ENCODE measurements around the gene P2RY2. TPM values are rescaled to one million over a fixed set of nuclear protein-coding genes. Genes with fewer than 3 reads are reported as not detected.
A peak's percentile ranks its signal among the peaks of the same experiment; 100 is the strongest.

P2RY2 gene
- total RNA-seq, 1 experiment from 2014 or later: 1.2 TPM

- no peak overlapping the region for H3K4me3 Mint-ChIP-seq
- peak; percentile 85 for DNase-seq (ENCODE audit: low spot score)
- ATAC-seq: peak; percentile 89
Measured at GRCh38 chr11:73227571-73228211, 9.6 kb downstream of the P2RY2 start.

DNA sequence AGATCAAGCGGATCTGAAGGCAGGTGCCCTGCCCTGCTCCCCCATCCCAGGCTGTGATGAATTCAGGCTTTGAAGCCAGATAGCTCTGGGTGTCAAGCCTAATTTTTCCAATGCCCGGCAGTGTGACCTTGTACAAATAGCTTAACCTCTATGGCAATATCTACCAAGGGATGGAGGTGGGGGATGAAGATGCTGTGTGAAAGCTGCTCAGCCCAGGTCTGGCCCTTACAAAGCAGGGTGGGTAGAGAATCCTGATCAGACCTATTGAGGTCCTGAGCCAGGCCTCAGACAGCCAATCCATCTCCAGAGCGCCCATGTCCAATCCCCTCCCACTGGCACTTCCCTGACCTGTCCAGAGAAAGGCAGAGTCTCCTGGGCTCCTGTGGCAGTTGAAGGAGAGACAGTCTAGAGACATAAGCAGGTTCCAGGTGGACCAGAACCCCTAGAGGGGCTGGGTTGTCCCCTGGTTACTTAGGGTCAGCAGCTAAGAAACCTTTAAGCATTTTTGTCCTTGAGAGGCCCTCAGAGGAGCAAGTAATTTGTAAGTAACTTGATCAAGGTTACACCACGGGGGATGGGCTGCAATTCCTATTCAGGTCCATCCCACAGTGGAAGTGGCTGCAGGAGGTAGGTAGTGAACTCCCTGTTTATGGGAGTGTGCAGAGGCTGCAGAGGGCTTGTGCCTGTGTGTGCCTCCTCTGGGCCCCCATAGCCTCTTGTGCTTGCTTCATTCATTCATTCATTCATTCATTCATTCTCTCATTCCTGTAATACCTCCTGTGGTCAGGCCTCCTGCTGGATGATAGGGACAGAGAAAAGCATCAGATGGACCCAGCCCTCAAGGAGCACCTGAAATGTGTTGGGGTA, 10.4 kb downstream of the P2RY2 start:
- DNase-seq (ENCODE audit: low spot score) (no peak), ATAC-seq (peak; percentile 10)
- Mint-ChIP-seq H3K36me3 (no peaks in the 10 kb centered on the region), H3K27ac (no peak overlapping the region), H3K4me3 (peak overlapping the region; percentile 36), H3K27me3 (ENCODE audit: low read depth) (peaks cover under 1% of the 10 kb centered on the region), H3K4me1 (peaks cover 27% of the 10 kb centered on the region), H3K9me3 (no peaks in the 10 kb centered on the region)
- POLR2A ChIA-PET: no interaction called here
- CTCF ChIA-PET: interaction anchor here (0.7 to 2.5 kb wide), 4 partner anchors 8 to 76 kb away, joined by 3 to 13 read pairs (median 4); no protein-coding TSS in a partner anchor
- TF ChIP-seq ELF4 (CRISPR knock-in tag; IDR thresholded peaks at IDR 0.05; ENCODE audit: low read depth): no peak
- TF ChIP-seq E2F5 (CRISPR knock-in tag; IDR thresholded peaks at IDR 0.05): no peak
- no peak for TF ChIP-seq EMX1 (CRISPR knock-in tag; IDR thresholded peaks at IDR 0.05)
- no peak for TF ChIP-seq CREM (CRISPR knock-in tag; IDR thresholded peaks at IDR 0.05)
- TF ChIP-seq FOXP1 (CRISPR knock-in tag; IDR thresholded peaks at IDR 0.05; ENCODE audit: borderline replicate concordance): no peak
- no peak for TF ChIP-seq ESRRA (CRISPR knock-in tag; IDR thresholded peaks at IDR 0.05; ENCODE audit: borderline replicate concordance)
- TF ChIP-seq, protein P1, sequence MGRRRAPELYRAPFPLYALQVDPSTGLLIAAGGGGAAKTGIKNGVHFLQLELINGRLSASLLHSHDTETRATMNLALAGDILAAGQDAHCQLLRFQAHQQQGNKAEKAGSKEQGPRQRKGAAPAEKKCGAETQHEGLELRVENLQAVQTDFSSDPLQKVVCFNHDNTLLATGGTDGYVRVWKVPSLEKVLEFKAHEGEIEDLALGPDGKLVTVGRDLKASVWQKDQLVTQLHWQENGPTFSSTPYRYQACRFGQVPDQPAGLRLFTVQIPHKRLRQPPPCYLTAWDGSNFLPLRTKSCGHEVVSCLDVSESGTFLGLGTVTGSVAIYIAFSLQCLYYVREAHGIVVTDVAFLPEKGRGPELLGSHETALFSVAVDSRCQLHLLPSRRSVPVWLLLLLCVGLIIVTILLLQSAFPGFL (CRISPR knock-in tag; IDR thresholded peaks at IDR 0.05; ENCODE audit: borderline replicate concordance): no peak
- no peak for TF ChIP-seq SP1 (CRISPR knock-in tag; conservative IDR thresholded peaks at IDR 0.05)
- no peak for TF ChIP-seq ZNF396 (CRISPR knock-in tag; IDR thresholded peaks at IDR 0.05; ENCODE audit: borderline replicate concordance)
- TF ChIP-seq CBFB (CRISPR knock-in tag; IDR thresholded peaks at IDR 0.05; ENCODE audit: low read depth): no peak
- TF ChIP-seq ZNF232 (CRISPR knock-in tag; IDR thresholded peaks at IDR 0.05): no peak
- TF ChIP-seq GTF2I (CRISPR knock-in tag; conservative IDR thresholded peaks at IDR 0.05): no peak
- TF ChIP-seq, protein P2, sequence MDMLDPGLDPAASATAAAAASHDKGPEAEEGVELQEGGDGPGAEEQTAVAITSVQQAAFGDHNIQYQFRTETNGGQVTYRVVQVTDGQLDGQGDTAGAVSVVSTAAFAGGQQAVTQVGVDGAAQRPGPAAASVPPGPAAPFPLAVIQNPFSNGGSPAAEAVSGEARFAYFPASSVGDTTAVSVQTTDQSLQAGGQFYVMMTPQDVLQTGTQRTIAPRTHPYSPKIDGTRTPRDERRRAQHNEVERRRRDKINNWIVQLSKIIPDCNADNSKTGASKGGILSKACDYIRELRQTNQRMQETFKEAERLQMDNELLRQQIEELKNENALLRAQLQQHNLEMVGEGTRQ (CRISPR knock-in tag; IDR thresholded peaks at IDR 0.05): no peak
- TF ChIP-seq TEAD4 (CRISPR knock-in tag; IDR thresholded peaks at IDR 0.05): no peak
- TF ChIP-seq IRF2 (CRISPR knock-in tag; IDR thresholded peaks at IDR 0.05; ENCODE audit: borderline replicate concordance, low read depth): no peak
- no peak for TF ChIP-seq ZNF416 (CRISPR knock-in tag; IDR thresholded peaks at IDR 0.05)
- no peak for TF ChIP-seq TP53 (CRISPR knock-in tag; IDR thresholded peaks at IDR 0.05)
- TF ChIP-seq, protein P3, sequence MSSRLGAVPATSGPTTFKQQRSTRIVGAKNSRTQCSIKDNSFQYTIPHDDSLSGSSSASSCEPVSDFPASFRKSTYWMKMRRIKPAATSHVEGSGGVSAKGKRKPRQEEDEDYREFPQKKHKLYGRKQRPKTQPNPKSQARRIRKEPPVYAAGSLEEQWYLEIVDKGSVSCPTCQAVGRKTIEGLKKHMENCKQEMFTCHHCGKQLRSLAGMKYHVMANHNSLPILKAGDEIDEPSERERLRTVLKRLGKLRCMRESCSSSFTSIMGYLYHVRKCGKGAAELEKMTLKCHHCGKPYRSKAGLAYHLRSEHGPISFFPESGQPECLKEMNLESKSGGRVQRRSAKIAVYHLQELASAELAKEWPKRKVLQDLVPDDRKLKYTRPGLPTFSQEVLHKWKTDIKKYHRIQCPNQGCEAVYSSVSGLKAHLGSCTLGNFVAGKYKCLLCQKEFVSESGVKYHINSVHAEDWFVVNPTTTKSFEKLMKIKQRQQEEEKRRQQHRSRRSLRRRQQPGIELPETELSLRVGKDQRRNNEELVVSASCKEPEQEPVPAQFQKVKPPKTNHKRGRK (CRISPR knock-in tag; IDR thresholded peaks at IDR 0.05; ENCODE audit: borderline replicate concordance): no peak

More at GRCh38 chr11:73227571-73228211, 9.6 kb downstream of the P2RY2 start:
- POLR2A ChIA-PET: no interaction called here
- Mint-ChIP-seq H3K36me3 (no peaks in the 10 kb centered on the region), H3K27me3 (ENCODE audit: low read depth) (peaks cover 6% of the 10 kb centered on the region), H3K27ac (no peak overlapping the region), H3K4me1 (peaks cover 27% of the 10 kb centered on the region), H3K9me3 (no peaks in the 10 kb centered on the region)
- TF ChIP-seq, protein P4, sequence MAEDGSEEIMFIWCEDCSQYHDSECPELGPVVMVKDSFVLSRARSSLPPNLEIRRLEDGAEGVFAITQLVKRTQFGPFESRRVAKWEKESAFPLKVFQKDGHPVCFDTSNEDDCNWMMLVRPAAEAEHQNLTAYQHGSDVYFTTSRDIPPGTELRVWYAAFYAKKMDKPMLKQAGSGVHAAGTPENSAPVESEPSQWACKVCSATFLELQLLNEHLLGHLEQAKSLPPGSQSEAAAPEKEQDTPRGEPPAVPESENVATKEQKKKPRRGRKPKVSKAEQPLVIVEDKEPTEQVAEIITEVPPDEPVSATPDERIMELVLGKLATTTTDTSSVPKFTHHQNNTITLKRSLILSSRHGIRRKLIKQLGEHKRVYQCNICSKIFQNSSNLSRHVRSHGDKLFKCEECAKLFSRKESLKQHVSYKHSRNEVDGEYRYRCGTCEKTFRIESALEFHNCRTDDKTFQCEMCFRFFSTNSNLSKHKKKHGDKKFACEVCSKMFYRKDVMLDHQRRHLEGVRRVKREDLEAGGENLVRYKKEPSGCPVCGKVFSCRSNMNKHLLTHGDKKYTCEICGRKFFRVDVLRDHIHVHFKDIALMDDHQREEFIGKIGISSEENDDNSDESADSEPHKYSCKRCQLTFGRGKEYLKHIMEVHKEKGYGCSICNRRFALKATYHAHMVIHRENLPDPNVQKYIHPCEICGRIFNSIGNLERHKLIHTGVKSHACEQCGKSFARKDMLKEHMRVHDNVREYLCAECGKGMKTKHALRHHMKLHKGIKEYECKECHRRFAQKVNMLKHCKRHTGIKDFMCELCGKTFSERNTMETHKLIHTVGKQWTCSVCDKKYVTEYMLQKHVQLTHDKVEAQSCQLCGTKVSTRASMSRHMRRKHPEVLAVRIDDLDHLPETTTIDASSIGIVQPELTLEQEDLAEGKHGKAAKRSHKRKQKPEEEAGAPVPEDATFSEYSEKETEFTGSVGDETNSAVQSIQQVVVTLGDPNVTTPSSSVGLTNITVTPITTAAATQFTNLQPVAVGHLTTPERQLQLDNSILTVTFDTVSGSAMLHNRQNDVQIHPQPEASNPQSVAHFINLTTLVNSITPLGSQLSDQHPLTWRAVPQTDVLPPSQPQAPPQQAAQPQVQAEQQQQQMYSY (CRISPR knock-in tag; IDR thresholded peaks at IDR 0.05): 0 out of 2 replicates have a peak, but pooled peaks have one; percentile 10
- TF ChIP-seq, protein P2 (CRISPR knock-in tag; IDR thresholded peaks at IDR 0.05): no peak
- CTCF ChIA-PET: interaction anchor here (0.7 to 2.5 kb wide), 4 partner anchors 9 to 75 kb away, joined by 3 to 13 read pairs (median 4); no protein-coding TSS in a partner anchor

Measured in WTC11 (cell line).